GM19455 (cell line): ENCODE data around the gene SEPTIN12.

ENCODE experiments used
- ATAC-seq: cut with Tn5 transposase; IDR thresholded peaks from one replicate; pipeline ENCODE4 v1.9.1; 2021; ENCODE audit not compliant: unreplicated experiment

Gene SEPTIN12

DNA sequence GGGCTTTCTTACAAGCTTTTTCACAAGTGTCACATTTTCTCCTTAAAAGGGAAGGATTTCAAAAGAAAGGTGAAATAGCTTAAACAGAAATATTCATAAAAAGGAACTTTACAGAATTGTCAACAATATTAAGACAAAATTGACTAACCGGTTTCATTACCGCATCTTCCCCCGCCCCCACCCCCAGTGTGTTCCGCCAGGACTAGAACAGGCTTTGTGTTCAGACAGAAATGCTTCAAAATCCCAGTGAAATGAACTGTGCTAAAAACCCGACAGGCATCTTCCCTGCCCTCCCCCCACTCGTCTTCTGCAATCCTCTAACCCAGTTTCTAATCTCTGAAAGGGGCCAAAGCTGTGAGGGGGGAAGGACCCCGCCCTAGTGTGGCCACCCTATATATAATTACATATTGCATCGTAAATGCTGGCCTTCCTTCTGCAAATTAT lies 15.3 kb upstream of the SEPTIN12 start:
- no peak for ATAC-seq

- peak; percentile 88 for ATAC-seq
Measured at GRCh38 chr16:4802659-4803287, 14.6 kb upstream of the SEPTIN12 start.

GRCh38 chr16:4801962-4802658 lies 14.0 kb upstream of the SEPTIN12 start, which contains the start of gene ROGDI:
TSS of gene ROGDI (minus strand) at chr16:4802633. CDS start at chr16:4802571, 62 bp downstream.
- ATAC-seq, result peak; percentile 63

GRCh38 chr16:4801051-4801961 lies 13.2 kb upstream of the SEPTIN12 start:
- no peak for ATAC-seq

DNA sequence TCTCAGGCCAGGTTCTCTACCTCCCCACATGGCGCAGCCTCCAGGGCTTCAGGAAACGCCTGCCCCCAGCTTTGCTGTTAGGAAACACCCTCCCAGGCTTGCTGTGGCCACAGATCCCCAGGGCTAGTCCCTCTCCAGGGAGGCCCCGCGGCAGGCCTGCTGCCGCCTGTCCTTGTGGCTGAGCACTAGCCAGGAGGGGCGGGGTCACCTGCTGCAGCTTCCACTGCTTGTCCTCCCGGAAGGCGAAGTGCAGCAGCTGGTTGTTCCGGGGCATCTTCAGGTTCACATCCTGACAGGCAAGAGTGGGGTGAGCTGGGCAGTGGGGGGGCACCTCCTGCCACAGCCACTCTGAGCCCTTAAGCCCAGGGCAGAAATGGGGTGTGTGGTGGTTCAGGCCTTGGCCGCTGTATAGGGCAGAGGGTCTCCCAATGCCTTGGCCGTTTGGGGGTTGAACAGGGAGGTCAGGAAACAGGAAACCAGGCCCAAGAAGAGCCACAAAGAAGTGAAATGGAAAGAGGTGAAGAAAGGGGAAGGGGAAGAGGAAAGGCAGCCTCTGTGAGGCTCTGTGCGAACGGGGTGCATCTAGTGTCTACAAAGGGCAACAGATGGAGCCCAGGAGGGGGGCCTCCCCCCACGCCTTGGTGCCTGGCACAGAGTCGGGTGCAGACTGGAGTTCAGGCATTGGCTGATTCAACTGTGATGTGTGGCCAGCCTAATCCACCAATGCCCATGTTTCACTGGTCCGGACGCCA lies 12.3 kb upstream of the SEPTIN12 start:
- ATAC-seq, result no peak

DNA sequence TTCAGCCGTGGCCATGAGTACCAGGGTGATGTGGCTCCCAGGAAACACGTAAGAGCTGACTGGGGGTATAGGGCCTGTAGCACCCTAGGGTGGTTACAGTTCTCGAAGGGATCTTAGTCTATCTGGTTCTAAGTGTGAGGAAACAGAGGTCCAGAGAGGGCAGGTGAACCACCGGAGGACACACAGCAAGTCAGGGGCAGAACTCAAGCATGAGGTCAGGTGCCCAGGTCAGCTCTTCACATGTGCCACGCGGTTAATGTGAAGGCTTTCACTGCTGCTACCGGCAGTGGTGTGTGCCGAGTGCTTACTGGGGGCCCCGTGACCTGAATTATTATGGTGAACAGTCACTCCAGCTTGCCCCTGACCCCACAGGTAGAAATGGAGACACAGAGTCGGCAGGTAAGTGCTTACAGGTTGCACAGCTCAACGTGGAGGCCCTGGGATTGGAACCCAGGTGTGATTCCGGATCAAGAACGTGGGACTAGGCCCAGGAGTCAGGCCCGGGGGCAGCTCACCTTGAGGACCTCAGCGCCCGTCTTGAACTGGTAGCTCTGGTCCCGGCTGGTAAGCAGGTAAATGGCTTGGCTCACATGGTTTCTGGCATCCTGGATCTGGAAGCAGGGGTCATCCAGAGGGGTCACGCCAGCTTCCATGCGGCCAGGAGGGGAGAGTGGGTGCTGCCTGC lies 11.2 kb upstream of the SEPTIN12 start:
- ATAC-seq, result no peak

- no peak for ATAC-seq
Measured at GRCh38 chr16:4798456-4798855, 10.3 kb upstream of the SEPTIN12 start.

DNA sequence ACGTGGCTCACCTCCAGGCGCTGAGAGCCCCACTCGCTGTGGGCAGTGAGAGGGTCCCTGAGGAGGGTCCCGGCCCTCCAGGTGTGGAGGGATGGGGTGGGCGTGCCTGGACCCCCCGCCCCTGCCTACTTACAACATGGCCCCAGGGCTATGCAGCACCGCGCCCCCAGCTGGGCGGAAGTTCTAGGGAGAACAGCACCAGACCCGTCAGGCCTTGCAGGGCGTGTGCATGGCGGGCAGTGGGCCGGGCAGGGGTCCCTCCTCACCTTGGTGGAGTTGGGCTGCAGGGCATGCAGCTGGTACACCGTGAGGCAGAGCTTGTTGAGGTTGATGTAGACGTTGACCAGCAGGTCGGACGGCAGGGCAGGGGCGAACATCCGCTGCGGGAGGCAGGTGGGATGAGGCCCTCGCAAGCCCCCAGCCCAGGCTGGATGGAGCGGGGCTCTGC lies 9.7 kb upstream of the SEPTIN12 start:
- no peak for ATAC-seq

DNA sequence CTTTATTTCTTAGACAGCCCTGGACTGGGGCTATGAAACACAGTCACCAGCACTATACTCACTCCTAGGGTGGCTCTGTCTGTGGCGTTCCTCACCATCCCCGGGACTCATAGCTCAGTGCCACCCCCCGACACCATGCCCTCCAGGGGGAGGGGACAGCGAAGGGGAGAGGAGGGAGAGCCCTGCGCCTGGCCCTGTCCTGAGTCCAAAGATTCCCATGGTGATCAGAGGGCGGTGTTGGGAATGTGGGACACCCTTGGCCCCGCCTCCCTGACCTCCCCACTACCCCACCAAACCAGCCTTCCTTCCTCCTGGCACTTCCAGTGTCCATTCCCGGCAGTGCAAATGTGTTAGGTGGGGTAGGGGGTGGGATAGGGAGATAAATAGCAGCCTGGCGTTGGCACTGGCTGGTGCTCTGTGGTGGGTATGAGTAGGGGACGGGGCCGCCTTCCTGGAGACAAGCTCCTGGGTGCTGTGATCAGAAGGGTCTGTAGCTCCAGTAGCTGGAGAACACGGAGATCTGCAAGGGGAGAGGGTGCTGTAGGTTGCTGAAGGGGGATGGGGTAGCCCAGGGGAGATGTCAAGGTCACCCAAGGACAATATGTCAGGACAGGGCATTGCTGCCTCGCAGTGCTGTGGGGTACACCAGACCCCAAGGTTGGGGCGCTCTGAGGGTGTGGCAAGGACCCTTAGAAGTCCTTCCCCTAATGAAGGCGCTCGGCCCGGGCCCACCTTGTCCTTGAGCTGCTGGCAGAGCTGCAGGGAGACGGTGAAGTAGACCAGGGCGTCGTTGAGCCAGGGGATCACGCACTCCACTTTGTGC lies 9.0 kb upstream of the SEPTIN12 start:
- ATAC-seq, result no peak

DNA sequence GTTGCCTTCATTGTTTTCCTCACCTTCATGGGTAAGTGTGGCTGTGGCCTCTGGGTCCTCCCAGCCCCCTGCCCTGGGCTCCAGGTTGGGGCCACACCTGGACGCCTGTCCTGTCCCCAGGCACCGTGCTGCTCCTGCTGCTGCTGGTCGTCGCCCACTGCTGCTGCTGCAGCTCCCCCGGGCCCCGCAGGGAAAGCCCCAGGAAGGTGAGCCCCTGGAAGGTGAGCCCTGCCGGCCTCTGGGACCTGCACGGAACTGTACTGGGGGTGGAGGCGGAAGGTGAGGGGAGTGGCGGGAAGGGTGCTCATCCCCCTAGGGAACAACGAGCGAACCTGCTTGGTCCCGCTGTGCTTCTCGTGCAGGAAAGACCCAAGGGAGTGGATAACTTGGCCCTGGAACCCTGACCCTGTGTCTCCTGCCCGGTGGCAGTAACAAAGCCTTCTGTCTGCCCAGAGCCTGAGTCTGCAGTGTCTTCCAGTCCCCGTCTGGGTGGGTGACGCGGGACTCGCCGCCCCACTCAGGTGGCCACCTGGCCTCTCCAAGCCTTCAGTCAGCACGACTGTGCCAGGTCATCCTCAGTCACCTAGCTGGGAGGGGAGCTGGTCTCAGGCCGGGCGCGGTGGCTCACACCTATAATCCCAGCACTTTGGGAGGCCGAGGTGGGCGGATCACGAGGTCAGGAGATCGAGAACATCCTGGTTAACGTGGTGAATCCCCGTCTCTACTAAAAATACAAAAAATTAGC lies 7.9 kb upstream of the SEPTIN12 start:
- ATAC-seq, result no peak

DNA sequence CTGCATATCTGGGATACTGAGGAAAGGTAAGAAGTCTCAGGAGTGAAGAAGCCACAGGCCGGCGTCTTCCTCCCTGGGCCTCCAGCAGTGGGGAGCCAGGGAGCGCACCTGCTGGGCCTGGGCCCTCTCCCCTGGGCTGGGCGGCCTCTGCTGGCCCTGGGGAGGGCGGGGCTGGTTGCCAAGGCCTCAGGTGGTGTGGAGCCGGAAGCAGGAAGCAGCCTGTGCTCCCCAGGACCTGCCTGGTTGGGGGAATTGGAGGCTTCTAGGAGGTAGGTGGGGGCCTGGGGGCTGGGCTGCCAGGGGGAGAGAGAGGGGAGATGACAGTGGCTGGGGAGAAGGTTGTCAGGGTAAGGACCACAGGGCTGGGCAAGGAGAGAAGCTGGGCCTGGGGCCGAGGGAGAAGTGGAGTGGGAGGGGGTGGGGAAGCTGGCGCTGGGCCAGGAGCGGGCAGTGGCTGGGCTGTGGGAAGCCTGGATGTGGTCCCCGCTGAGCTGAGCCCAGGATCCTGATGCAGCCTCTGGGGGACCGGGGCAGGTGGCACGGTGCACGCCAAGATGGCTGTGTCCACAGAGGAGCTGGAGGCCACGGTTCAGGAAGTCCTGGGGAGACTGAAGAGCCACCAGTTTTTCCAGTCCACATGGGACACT lies 7.2 kb upstream of the SEPTIN12 start, which contains the start of gene SMIM22:
Gene SMIM22 (plus strand): TSS at position 189 of the 647 bp plus-strand sequence. CDS start 366 bp downstream, at position 555.
- no peak for ATAC-seq

DNA sequence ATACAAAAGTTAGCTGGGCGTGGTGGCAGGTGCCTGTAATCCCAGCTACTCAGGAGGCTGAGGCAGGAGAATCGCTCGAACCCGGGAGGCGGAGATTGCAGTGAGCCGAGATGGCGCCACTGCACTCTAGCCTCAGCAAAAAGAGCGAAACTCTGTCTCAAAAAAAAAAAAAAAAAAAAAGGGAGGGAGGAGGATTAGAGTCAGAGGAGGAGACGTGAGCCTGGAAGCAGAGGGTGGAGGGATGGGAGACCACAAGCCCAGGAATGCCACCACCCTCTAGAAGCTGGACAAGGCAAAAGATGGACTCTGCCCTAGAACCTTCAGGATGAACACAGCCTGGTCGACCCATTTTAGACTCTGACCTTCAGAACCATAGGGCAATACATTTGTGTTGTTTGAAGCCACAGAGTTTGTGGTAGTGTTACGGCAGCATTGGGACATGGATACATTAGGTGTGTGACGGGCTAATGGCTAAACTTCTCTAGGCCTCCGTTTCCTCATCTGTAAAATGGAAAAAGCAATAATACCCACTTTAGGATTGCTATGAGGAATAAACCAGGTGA lies 4.9 kb upstream of the SEPTIN12 start:
- ATAC-seq, result no peak

DNA sequence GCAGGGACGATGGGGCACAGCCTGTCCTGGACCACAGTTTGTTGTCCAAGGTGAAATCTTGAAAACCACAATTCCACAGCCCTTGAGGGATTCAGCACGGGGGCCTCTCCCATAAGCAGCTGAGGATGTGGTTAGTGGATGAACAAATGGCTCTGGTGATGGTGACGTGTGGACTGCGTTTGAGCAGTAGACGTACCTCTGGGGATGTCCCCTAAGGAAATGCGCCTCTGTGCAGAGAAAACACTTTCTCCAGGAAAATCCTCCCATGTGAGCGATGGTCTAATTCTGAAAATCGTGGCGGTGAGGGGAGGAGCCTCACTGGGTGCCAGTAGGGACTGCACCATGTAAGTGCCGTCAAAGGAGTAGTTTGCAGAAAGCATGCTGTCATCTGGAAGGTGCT lies 2.7 kb upstream of the SEPTIN12 start:
- ATAC-seq, result no peak

GRCh38 chr16:4790261-4790660 lies 2.1 kb upstream of the SEPTIN12 start:
- ATAC-seq, result no peak

- ATAC-seq, result no peak
Measured at GRCh38 chr16:4788910-4789309, 765 bp upstream of the SEPTIN12 start.

GRCh38 chr16:4788489-4788889 lies 344 bp upstream of the SEPTIN12 start:
- ATAC-seq, result no peak

GRCh38 chr16:4787068-4787467 lies 1.1 kb downstream of the SEPTIN12 start:
- no peak for ATAC-seq
